Esophagus squamous epithelium (tissue), 5 donors: Measurements from ENCODE around the gene IGF1R. TPM values are rescaled to one million over a fixed set of nuclear protein-coding genes. Genes with fewer than 3 reads are reported as not detected.

Experiments used
- DNase-seq: peaks from one replicate; lab custom pipeline; 2025; lab: John Stamatoyannopoulos, UW
- H3K27ac ChIP-seq, 4 donors: fragments of 200-600 bp; sonication (generic); one replicate each; pipeline ENCODE4 v1.5.1; 2016 to 2019; ENCODE audit warnings: mild to moderate bottlenecking in 1 of 4
- H3K27me3 ChIP-seq, 4 donors: fragments of 200-600 bp; sonication (generic); 1 replicate in 3 of 4; 2 replicates in 1 of 4; pipeline versions ENCODE4 v1.5.1 to v1.6.0; 2017 to 2021; ENCODE audit warnings: antibody characterized with exemption in 1 of 4
- H3K36me3 ChIP-seq, 3 donors: fragments of 200-600 bp; sonication (generic); one replicate each; pipeline ENCODE4 v1.5.1; 2016 to 2019
- H3K4me1 ChIP-seq, 3 donors: fragments of 200-600 bp; sonication (generic); one replicate each; pipeline ENCODE4 v1.5.1; 2017 to 2019
- H3K4me3 ChIP-seq, 4 donors: fragments of 200-600 bp; sonication (generic); 1 replicate in 3 of 4; 2 replicates in 1 of 4; pipeline ENCODE4 v1.5.1; 2016 to 2019; ENCODE audit warnings: mild to moderate bottlenecking in 2 of 4, moderate library complexity in 1 of 4
- H3K9me3 ChIP-seq, 3 donors: fragments of 200-600 bp; sonication (generic); one replicate each; pipeline ENCODE4 v1.5.1; 2016 to 2019
- POLR2A ChIP-seq, 4 donors: fragments of 450-650 bp; IDR thresholded peaks; one replicate each; pipeline ENCODE4 v1.6.1; 2017; ENCODE audit warnings: antibody characterized with exemption in 4 of 4, mild to moderate bottlenecking in 4 of 4, moderate library complexity in 3 of 4
- WGBS, 2 donors: methylation state at CpG; one replicate each; pipeline ENCODE4 v1.1.5; 2018; 5-methylcytosine and 5-hydroxymethylcytosine counted together
- intact Hi-C: fragments of 100-400 bp; cut with DNase I; formaldehyde crosslinking; loops from one replicate; pipeline ENCODE4 v1.15.0; 2022
- total RNA-seq, 4 donors: library from RNA; depleted of rRNA; stranded (reverse); fragments of >200 nt; gene quantifications; one replicate each; pipeline ENCODE4 v1.1.0, GENCODE V29; 2016
- TF ChIP-seq, protein P1 (sequence below), 6 experiments: fragments of 450-650 bp in 4 of 6; fragments of 200-600 bp in 2 of 6; sonication (generic) in 2 of 6; IDR thresholded peaks; one replicate each; pipeline ENCODE4 v1.5.1; 2016 to 2019; ENCODE audit warnings: antibody characterized with exemption in 6 of 6, mild to moderate bottlenecking in 4 of 6, moderate library complexity in 4 of 6
- donor health status: DM: yes; HTN: yes; CAD: no.

IGF1R gene
- total RNA-seq, 4 donors from 2014 or later = 20.5 to 54.8 (median 40.4) TPM

DNA sequence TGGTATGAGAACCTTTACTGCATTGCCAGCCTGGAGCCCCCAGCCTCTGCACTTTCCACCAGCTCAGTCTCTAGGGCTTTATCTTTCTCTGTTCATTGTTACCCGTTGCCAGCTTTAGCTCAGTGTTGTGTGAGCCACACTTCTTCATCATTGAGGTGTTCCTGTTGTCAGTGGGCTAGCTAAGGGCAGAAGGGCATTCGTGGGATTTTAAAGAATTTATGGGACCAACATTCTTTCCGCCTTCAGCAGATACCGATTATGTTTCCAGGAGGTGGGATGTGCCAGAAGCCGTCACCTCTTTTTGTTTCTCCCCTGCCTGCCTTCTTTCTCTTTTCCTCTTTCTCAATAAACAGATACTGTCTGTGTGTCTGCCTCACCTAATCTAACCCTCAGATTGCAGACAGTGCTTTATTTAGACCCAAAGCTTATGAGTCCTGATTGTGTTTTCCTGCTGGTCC is 294.7 kb downstream of the IGF1R start:
- Histone ChIP-seq H3K36me3 (peaks cover 0 to 99% (median 23%) of the 10 kb centered on the region in 3 donors), H3K9me3 (no peaks in the 10 kb centered on the region), H3K27me3 (no peaks in the 10 kb centered on the region), H3K27ac (peak overlapping the region in 3 of 4 donors; percentile 45 to 58 (median 56)), H3K4me1 (peaks cover 0 to 34% (median 0%) of the 10 kb centered on the region in 3 donors), H3K4me3 (no peak overlapping the region)
- WGBS, 2 donors = 60 to 89% methylated on average over 5 of the region's 5 CpGs
- no peak for TF ChIP-seq POLR2A (IDR thresholded peaks at IDR 0.05)
- TF ChIP-seq, protein P1, sequence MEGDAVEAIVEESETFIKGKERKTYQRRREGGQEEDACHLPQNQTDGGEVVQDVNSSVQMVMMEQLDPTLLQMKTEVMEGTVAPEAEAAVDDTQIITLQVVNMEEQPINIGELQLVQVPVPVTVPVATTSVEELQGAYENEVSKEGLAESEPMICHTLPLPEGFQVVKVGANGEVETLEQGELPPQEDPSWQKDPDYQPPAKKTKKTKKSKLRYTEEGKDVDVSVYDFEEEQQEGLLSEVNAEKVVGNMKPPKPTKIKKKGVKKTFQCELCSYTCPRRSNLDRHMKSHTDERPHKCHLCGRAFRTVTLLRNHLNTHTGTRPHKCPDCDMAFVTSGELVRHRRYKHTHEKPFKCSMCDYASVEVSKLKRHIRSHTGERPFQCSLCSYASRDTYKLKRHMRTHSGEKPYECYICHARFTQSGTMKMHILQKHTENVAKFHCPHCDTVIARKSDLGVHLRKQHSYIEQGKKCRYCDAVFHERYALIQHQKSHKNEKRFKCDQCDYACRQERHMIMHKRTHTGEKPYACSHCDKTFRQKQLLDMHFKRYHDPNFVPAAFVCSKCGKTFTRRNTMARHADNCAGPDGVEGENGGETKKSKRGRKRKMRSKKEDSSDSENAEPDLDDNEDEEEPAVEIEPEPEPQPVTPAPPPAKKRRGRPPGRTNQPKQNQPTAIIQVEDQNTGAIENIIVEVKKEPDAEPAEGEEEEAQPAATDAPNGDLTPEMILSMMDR (IDR thresholded peaks at IDR 0.05) = no peak
- intact Hi-C loops = no loop called here
- no peak for DNase-seq

DNA sequence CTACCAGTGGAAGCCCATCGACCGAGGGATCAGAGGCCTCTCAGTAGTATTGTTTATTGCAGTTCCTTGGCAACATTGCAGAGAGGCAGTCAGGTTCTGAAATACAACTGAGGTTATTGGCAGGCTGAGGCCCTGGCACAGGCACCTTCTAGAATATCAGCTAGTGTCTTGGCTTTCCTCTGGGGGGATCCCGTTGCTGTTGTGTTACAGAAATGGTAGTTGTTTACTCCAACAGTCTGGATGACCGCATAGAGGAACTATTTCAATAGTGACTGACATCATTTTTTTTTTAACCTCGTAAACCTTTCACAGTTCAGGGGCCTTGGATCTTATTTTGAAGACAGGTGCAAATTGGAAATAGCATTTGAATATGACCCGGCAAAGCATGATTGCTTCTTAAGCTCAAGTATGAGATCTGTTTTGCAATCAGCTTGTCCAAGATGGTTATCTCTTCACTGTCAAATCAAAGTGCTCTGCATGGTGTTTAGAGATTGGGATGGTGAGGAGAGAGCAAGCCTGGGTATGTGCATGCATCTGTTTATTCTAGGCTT is 295.3 kb downstream of the IGF1R start:
- H3K4me3 ChIP-seq = no peak overlapping the region
- DNase-seq = no peak
- H3K36me3 ChIP-seq = peaks cover 0 to 99% (median 25%) of the 10 kb centered on the region in 3 donors
- 52 to 53% methylated on average over 4 of the region's 6 CpGs for WGBS, 2 donors
- peak overlapping the region in 3 of 4 donors; percentile 45 to 58 (median 56) for H3K27ac ChIP-seq
- TF ChIP-seq POLR2A (IDR thresholded peaks at IDR 0.05) = no peak
- TF ChIP-seq, protein P1 (IDR thresholded peaks at IDR 0.05) = no peak
- intact Hi-C loops = no loop called here
- peaks cover 0 to 34% (median 0%) of the 10 kb centered on the region in 3 donors for H3K4me1 ChIP-seq
- no peaks in the 10 kb centered on the region for H3K9me3 ChIP-seq
- no peaks in the 10 kb centered on the region for H3K27me3 ChIP-seq

GRCh38 chr15:98946301-98947255 is 298.2 kb downstream of the IGF1R start:
- H3K27ac ChIP-seq = peak overlapping the region in 3 of 4 donors; percentile 53 to 65 (median 54)
- H3K9me3 ChIP-seq = no peaks in the 10 kb centered on the region
- H3K27me3 ChIP-seq = no peaks in the 10 kb centered on the region
- TF ChIP-seq, protein P1 (IDR thresholded peaks at IDR 0.05) = no peak
- TF ChIP-seq POLR2A (IDR thresholded peaks at IDR 0.05) = no peak
- no peak for DNase-seq
- H3K36me3 ChIP-seq = peaks cover 0 to 99% (median 21%) of the 10 kb centered on the region in 3 donors
- intact Hi-C loops = no loop called here
- H3K4me1 ChIP-seq = peaks cover 0 to 32% (median 0%) of the 10 kb centered on the region in 3 donors
- 60 to 71% methylated on average over 14 to 15 of the region's 15 CpGs for WGBS, 2 donors
- no peak overlapping the region for H3K4me3 ChIP-seq

DNA sequence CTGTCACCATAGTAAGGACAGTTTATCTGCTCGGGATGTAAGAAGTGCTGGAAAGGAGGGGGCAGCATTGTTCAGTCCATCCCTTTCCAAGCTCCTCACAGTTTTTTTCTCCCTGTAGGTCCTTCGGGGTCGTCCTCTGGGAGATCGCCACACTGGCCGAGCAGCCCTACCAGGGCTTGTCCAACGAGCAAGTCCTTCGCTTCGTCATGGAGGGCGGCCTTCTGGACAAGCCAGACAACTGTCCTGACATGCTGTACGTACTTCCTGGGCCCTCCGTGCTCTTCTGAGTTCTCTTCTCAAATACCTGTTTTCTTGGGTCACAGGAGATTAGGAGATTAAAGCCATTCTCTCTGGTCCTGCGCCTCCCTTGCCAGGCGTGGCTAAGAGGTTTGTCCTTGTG is 300.1 kb downstream of the IGF1R start:
- DNase-seq = no peak
- no peak for TF ChIP-seq POLR2A (IDR thresholded peaks at IDR 0.05)
- TF ChIP-seq, protein P1 (IDR thresholded peaks at IDR 0.05) = no peak
- no peak overlapping the region for H3K4me3 ChIP-seq
- peaks cover 0 to 39% (median 0%) of the 10 kb centered on the region in 3 donors for H3K4me1 ChIP-seq
- 71 to 81% methylated on average over 13 of the region's 13 CpGs for WGBS, 2 donors
- no peaks in the 10 kb centered on the region for H3K9me3 ChIP-seq
- intact Hi-C loops = no loop called here
- H3K36me3 ChIP-seq = peaks cover 0 to 99% (median 18%) of the 10 kb centered on the region in 3 donors
- no peak overlapping the region for H3K27ac ChIP-seq
- no peaks in the 10 kb centered on the region for H3K27me3 ChIP-seq
